H1 (cell line): ENCODE measurements around the gene SLC35A3. TPM values are rescaled to one million over a fixed set of nuclear protein-coding genes. Genes with fewer than 3 reads are reported as not detected.

Source experiments
- CTCF ChIA-PET: fragments of 300-600 bp; sonication (Branson Sonifier 250); formaldehyde crosslinking; loops from one replicate; lab custom pipeline; 2021; ENCODE audit not compliant: partially characterized antibody; lab: Charles Lee
- POLR2A ChIA-PET: fragments of 300-600 bp; sonication (Branson Sonifier 250); formaldehyde crosslinking; loops from one replicate; lab custom pipeline; 2021; ENCODE audit warnings: inconsistent platforms; ENCODE audit not compliant: partially characterized antibody; lab: Charles Lee
- DNase-seq, 2 experiments: peaks; one replicate each; pipeline versions ENCODE4 v3.0.0 to v3.0.0-alpha.2; 2010 to 2022; ENCODE audit warnings: low spot score in 2 of 2, low read depth in 1 of 2, mixed read lengths in 1 of 2
- FAIRE-seq: peaks from 2 replicates; lab custom pipeline; 2011; peaks lifted over from hg19 to GRCh38; lab: Jason Lieb, UNC
- H2AFZ ChIP-seq: 2 replicates; pipeline ENCODE4 v1.8.1; 2012; ENCODE audit warnings: low read length, inconsistent platforms
- H2AK5ac ChIP-seq: 2 replicates; pipeline ENCODE4 v1.6.1; 2013; ENCODE audit warnings: low read depth, low read length
- H2BK120ac ChIP-seq: replicated peaks from 2 replicates; pipeline ENCODE3; 2013; ENCODE audit warnings: low read depth, low read length, inconsistent platforms
- H2BK12ac ChIP-seq: 2 replicates; pipeline ENCODE4 v1.6.1; 2013; ENCODE audit warnings: low read depth, low read length
- H2BK15ac ChIP-seq: 2 replicates; pipeline ENCODE4 v1.6.1; 2013; ENCODE audit warnings: low read length
- H2BK20ac ChIP-seq: 2 replicates; pipeline ENCODE4 v1.6.1; 2013; ENCODE audit warnings: low read length
- H2BK5ac ChIP-seq: 2 replicates; pipeline ENCODE4 v1.6.1; 2013; ENCODE audit warnings: low read depth, low read length
- H3K14ac ChIP-seq: 2 replicates; pipeline ENCODE4 v1.6.1; 2013; ENCODE audit warnings: inconsistent platforms; ENCODE audit not compliant: insufficient read length
- H3K18ac ChIP-seq: 2 replicates; pipeline ENCODE4 v1.6.1; 2013; ENCODE audit warnings: low read length; ENCODE audit errors: extremely low read depth
- H3K23ac ChIP-seq: 2 replicates; pipeline ENCODE4 v1.6.1; 2013; ENCODE audit warnings: inconsistent platforms; ENCODE audit not compliant: insufficient read length
- H3K23me2 ChIP-seq: 2 replicates; pipeline ENCODE4 v1.6.1; 2013; ENCODE audit warnings: low read depth, low read length
- H3K27ac ChIP-seq: 2 replicates; pipeline ENCODE4 v1.6.1; 2011; ENCODE audit warnings: low read depth, low read length, inconsistent platforms
- H3K27me3 ChIP-seq, 4 experiments: replicated peaks in 1 of 4; 1 replicate in 1 of 4; 2 replicates in 3 of 4; pipeline versions ENCODE4 v1.6.1 to v1.8.1; 2011 to 2013; ENCODE audit warnings: low read length in 3 of 4, mild to moderate bottlenecking in 3 of 4, inconsistent platforms in 2 of 4, mixed read lengths in 2 of 4, moderate library complexity in 1 of 4; ENCODE audit not compliant: control insufficient read depth in 3 of 4, insufficient read depth in 3 of 4; ENCODE audit errors: extremely low read depth in 1 of 4
- H3K36me3 ChIP-seq, 4 experiments: 2 replicates each; pipeline versions ENCODE4 v1.6.1 to v1.8.1; 2011 to 2013; ENCODE audit warnings: mild to moderate bottlenecking in 4 of 4, low read length in 3 of 4, moderate library complexity in 2 of 4, control low read depth in 1 of 4, inconsistent platforms in 1 of 4; ENCODE audit not compliant: insufficient read depth in 4 of 4, control insufficient read depth in 2 of 4
- H3K4ac ChIP-seq: replicated peaks from 2 replicates; pipeline ENCODE3; 2013; ENCODE audit warnings: low read length, low read depth, mixed read lengths, inconsistent platforms; ENCODE audit not compliant: insufficient read length
- H3K4me1 ChIP-seq, 4 experiments: replicated peaks in 1 of 4; 1 replicate in 1 of 4; 2 replicates in 3 of 4; pipeline versions ENCODE4 v1.6.1 to v1.8.1; 2011 to 2013; ENCODE audit warnings: low read length in 3 of 4, inconsistent platforms in 2 of 4, mixed read lengths in 1 of 4; ENCODE audit not compliant: insufficient read depth in 4 of 4, control insufficient read depth in 3 of 4
- H3K4me2 ChIP-seq, 2 experiments: 2 replicates each; pipeline versions ENCODE4 v1.6.1 to v1.8.1; 2011 to 2013; ENCODE audit warnings: low read depth in 2 of 2, low read length in 2 of 2, control low read depth in 1 of 2, inconsistent platforms in 1 of 2, mild to moderate bottlenecking in 1 of 2; ENCODE audit not compliant: insufficient read depth in 1 of 2
- H3K4me3 ChIP-seq, 4 experiments: fragments of 200-600, 300-600 bp in 1 of 4; sonication (generic), shearing (Covaris generic), sonication (Bioruptor Twin) in 1 of 4; 2 replicates each; pipeline versions ENCODE4 v1.5.1 to v1.8.1; 2011 to 2016; ENCODE audit warnings: low read length in 4 of 4, low read depth in 3 of 4, control low read depth in 2 of 4, inconsistent platforms in 2 of 4, mild to moderate bottlenecking in 2 of 4, mixed read lengths in 1 of 4, moderate library complexity in 1 of 4; ENCODE audit not compliant: insufficient read depth in 2 of 4; ENCODE audit errors: extremely low read depth in 1 of 4
- H3K56ac ChIP-seq: replicated peaks from 2 replicates; pipeline ENCODE3; 2013; ENCODE audit warnings: low read depth, mild to moderate bottlenecking, mixed read lengths, low read length, inconsistent platforms; ENCODE audit not compliant: insufficient read length
- H3K79me1 ChIP-seq: 2 replicates; pipeline ENCODE4 v1.6.1; 2013; ENCODE audit warnings: low read depth, low read length, control low read depth
- H3K79me2 ChIP-seq, 2 experiments: 2 replicates each; pipeline versions ENCODE4 v1.6.1 to v1.8.1; 2012 to 2013; ENCODE audit warnings: low read length in 2 of 2, mild to moderate bottlenecking in 2 of 2, inconsistent platforms in 1 of 2; ENCODE audit not compliant: insufficient read depth in 2 of 2, control insufficient read depth in 1 of 2
- H3K9ac ChIP-seq, 4 experiments: replicated peaks in 1 of 4; 1 replicate in 1 of 4; 2 replicates in 3 of 4; pipeline versions ENCODE4 v1.6.1 to v1.8.1; 2011 to 2013; ENCODE audit warnings: low read depth in 3 of 4, low read length in 3 of 4, control low read depth in 2 of 4, mild to moderate bottlenecking in 2 of 4, moderate library complexity in 2 of 4, inconsistent platforms in 1 of 4; ENCODE audit errors: extremely low read depth in 1 of 4
- H3K9me3 ChIP-seq, 2 experiments: 2 replicates each; pipeline versions ENCODE4 v1.6.1 to v1.8.1; 2012 to 2013; ENCODE audit warnings: mild to moderate bottlenecking in 2 of 2, moderate library complexity in 2 of 2, control low read depth in 1 of 2, inconsistent platforms in 1 of 2, low read depth in 1 of 2, low read length in 1 of 2, mixed read lengths in 1 of 2; ENCODE audit not compliant: insufficient read depth in 2 of 2
- H4K20me1 ChIP-seq, 2 experiments: replicated peaks in 1 of 2; 2 replicates each; pipeline versions ENCODE3 to v1.8.1; 2011 to 2013; ENCODE audit warnings: inconsistent platforms in 2 of 2, low read length in 2 of 2, mild to moderate bottlenecking in 1 of 2; ENCODE audit not compliant: insufficient read depth in 2 of 2, control insufficient read depth in 1 of 2
- H4K5ac ChIP-seq: 2 replicates; pipeline ENCODE4 v1.6.1; 2013; ENCODE audit warnings: low read length, low read depth, mixed read lengths, inconsistent platforms; ENCODE audit not compliant: insufficient read length
- H4K8ac ChIP-seq: 2 replicates; pipeline ENCODE4 v1.8.0; 2013; ENCODE audit warnings: mild to moderate bottlenecking, moderate library complexity, low read length, inconsistent platforms; ENCODE audit not compliant: insufficient read depth; ENCODE audit errors: extremely low read depth
- H4K91ac ChIP-seq: replicated peaks from 2 replicates; pipeline ENCODE3; 2013; ENCODE audit warnings: low read length, mixed read lengths, inconsistent platforms; ENCODE audit not compliant: insufficient read length
- ASH2L ChIP-seq: fragments of 200-600, 300-600 bp; sonication (generic); IDR thresholded peaks from one replicate; pipeline ENCODE4 v1.7.1; 2017; ENCODE audit warnings: low read length
- BRCA1 ChIP-seq: IDR thresholded peaks from 2 replicates; pipeline ENCODE4 v1.6.1; 2012; ENCODE audit warnings: low read depth, low read length, improper control_type of control experiment
- CEBPB ChIP-seq: IDR thresholded peaks from 2 replicates; pipeline ENCODE4 v1.6.1; 2012; ENCODE audit warnings: low read depth, low read length
- CREB1 ChIP-seq: IDR thresholded peaks from 2 replicates; pipeline ENCODE4 v1.6.1; 2012; ENCODE audit warnings: inconsistent platforms
- PHF8 ChIP-seq: fragments of 200-600 bp; sonication (generic); conservative IDR thresholded peaks from 2 replicates; pipeline ENCODE4 v1.7.1; 2012; ENCODE audit warnings: low read depth, mild to moderate bottlenecking, inconsistent platforms, low read length, moderate library complexity
- RAD21 ChIP-seq, 2 experiments: IDR thresholded peaks in 1 of 2; conservative IDR thresholded peaks in 1 of 2; 2 replicates each; pipeline ENCODE4 v1.6.1; 2011; ENCODE audit warnings: low read depth in 2 of 2, low read length in 2 of 2, improper control_type of control experiment in 1 of 2, inconsistent platforms in 1 of 2, mild to moderate bottlenecking in 1 of 2, moderate library complexity in 1 of 2
- SIRT6 ChIP-seq: IDR thresholded peaks from one replicate; pipeline ENCODE4 v1.7.1; 2012; ENCODE audit warnings: low read length, inconsistent platforms
- SUZ12 ChIP-seq: fragments of 200-600 bp; sonication (generic); IDR thresholded peaks from 2 replicates; pipeline ENCODE4 v1.6.1; 2012; ENCODE audit warnings: mild to moderate bottlenecking, inconsistent platforms, low read length, moderate library complexity, mixed read lengths
- TBP ChIP-seq: IDR thresholded peaks from 2 replicates; pipeline ENCODE4 v1.6.1; 2011; ENCODE audit warnings: low read depth, low read length, improper control_type of control experiment
- WGBS, 2 experiments: shearing (Covaris generic) in 1 of 2; methylation state at CpG; one replicate each; pipeline versions ENCODE4 v1.1.6 to v1.1.7; 2013 to 2015; ENCODE audit warnings: low lambda C conversion rate in 2 of 2, mixed read lengths in 2 of 2, inconsistent platforms in 1 of 2, low coverage in 1 of 2, missing lambda C conversion rate in 1 of 2; ENCODE audit not compliant: insufficient replicate concordance in 2 of 2, insufficient coverage in 1 of 2, insufficient read length in 1 of 2; ENCODE audit errors: extremely low coverage in 1 of 2, missing lambda C conversion rate in 1 of 2; 5-methylcytosine and 5-hydroxymethylcytosine counted together
- polyA plus RNA-seq, 7 experiments: library from polyadenylated mRNA; depleted of rRNA in 3 of 7; stranded (reverse) in 5 of 7; unstranded in 2 of 7; fragments of >200 nt in 5 of 7; fragments of 200-250 nt in 2 of 7; gene quantifications; 1 replicate in 5 of 7; 2 replicates in 1 of 7; 4 replicates in 1 of 7; pipeline versions ENCODE4 v1.2.1 to v1.2.3, GENCODE V29; 2011 to 2013; ENCODE audit warnings: missing spikeins in 2 of 7, mixed read lengths in 2 of 7
- total RNA-seq: library from RNA; stranded (reverse); fragmentation: NEBNext Ultra II Directional; extraction: Animal tissue kit (Norgen Biotek cat#: 25700); gene quantifications from 2 replicates; pipeline ENCODE4 v1.2.1, GENCODE V29; 2021
- TF ChIP-seq, protein P1 (sequence below), 3 experiments: IDR thresholded peaks; 1 replicate in 2 of 3; 2 replicates in 1 of 3; pipeline versions ENCODE4 v1.5.1 to v1.6.1; 2011; ENCODE audit warnings: low read length in 3 of 3, mild to moderate bottlenecking in 3 of 3, inconsistent platforms in 2 of 3, low read depth in 1 of 3, moderate library complexity in 1 of 3; ENCODE audit not compliant: insufficient read depth in 1 of 3; ENCODE audit errors: control extremely low read depth in 1 of 3

The SLC35A3 gene
- total and polyA plus RNA-seq, 2 of the 8 experiments (the other 6 are each of a cell fraction or from before 2014, with no cell fraction given), result 3.0 to 13.8 TPM

DNA sequence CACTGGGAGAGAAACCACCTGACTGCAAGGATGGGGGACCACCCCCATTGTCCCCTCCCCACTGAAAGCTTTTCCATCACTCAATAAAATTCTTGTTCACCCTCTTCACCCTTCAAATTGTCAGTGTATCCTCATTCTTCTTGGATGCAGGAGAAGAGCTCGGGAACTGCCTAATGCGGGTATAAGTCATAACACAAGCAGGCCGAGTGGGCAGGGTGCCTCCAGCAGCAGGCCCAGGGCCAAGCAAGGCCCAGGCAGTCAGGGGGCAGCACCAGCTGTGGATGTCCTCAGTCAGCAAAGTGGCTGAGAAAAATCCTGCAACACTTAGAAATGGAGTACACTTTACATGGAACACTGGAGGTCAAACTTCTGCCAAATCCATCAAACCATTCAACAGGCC, 33.7 kb upstream of the SLC35A3 start:
- Histone ChIP-seq H3K9me3 (no peaks in the 10 kb centered on the region), H4K8ac (no peak overlapping the region), H3K14ac (no peak overlapping the region), H3K23me2 (no peaks in the 10 kb centered on the region), H3K27me3 (no peaks in the 10 kb centered on the region), H2BK20ac (no peak overlapping the region), H4K91ac (no peak overlapping the region), H2AK5ac (no peak overlapping the region), H3K56ac (no peak overlapping the region), H3K4ac (no peak overlapping the region), H4K20me1 (no peaks in the 10 kb centered on the region), H3K9ac (no peak overlapping the region), H2BK5ac (no peak overlapping the region), H2BK120ac (no peak overlapping the region), H3K4me1 (no peaks in the 10 kb centered on the region), H3K27ac (no peak overlapping the region), H3K79me2 (no peaks in the 10 kb centered on the region), H2AFZ (peak overlapping the region; percentile 76; the same call in 1 of the 2 replicates), H3K23ac (no peak overlapping the region), H3K4me3 (no peak overlapping the region), H3K36me3 (no peaks in the 10 kb centered on the region), H3K4me2 (no peak overlapping the region), H3K18ac (no peak overlapping the region), H2BK12ac (no peak overlapping the region), H3K79me1 (no peaks in the 10 kb centered on the region), H4K5ac (no peak overlapping the region), H2BK15ac (no peak overlapping the region)
- DNase-seq, result no peak
- CTCF ChIA-PET, result no interaction called here
- TF ChIP-seq SUZ12 (no peak), CREB1 (no peak), SIRT6 (no peak), ASH2L (no peak), CEBPB (no peak), TBP (no peak), RAD21 (IDR thresholded peaks at IDR 0.05 in 1 of 2, conservative IDR thresholded peaks at IDR 0.05 in 1 of 2; ENCODE audit: low read depth in 2 of 2, low read length in 2 of 2) (no peak), BRCA1 (no peak), PHF8 (no peak)
- TF ChIP-seq, protein P1, sequence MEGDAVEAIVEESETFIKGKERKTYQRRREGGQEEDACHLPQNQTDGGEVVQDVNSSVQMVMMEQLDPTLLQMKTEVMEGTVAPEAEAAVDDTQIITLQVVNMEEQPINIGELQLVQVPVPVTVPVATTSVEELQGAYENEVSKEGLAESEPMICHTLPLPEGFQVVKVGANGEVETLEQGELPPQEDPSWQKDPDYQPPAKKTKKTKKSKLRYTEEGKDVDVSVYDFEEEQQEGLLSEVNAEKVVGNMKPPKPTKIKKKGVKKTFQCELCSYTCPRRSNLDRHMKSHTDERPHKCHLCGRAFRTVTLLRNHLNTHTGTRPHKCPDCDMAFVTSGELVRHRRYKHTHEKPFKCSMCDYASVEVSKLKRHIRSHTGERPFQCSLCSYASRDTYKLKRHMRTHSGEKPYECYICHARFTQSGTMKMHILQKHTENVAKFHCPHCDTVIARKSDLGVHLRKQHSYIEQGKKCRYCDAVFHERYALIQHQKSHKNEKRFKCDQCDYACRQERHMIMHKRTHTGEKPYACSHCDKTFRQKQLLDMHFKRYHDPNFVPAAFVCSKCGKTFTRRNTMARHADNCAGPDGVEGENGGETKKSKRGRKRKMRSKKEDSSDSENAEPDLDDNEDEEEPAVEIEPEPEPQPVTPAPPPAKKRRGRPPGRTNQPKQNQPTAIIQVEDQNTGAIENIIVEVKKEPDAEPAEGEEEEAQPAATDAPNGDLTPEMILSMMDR (IDR thresholded peaks at IDR 0.05; ENCODE audit: control extremely low read depth in 1 of 3, insufficient read depth in 1 of 3, low read depth in 1 of 3, low read length in 3 of 3), result no peak
- WGBS, 2 experiments, result 96% methylated on average over 3 of the region's 3 CpGs; no CpG with 5 or more reads in 1 of the 2 experiments
- POLR2A ChIA-PET, result no interaction called here
- no peak for FAIRE-seq
